GM21367 (cell line): ENCODE measurements around the gene CDH9.
"Not testable (repeated sequence)": the region's sequence is repeated elsewhere in the genome, so short reads cannot be mapped to it uniquely, and the experiment has no call there.

Experiments
- ATAC-seq: cut with Tn5 transposase; IDR thresholded peaks from one replicate; pipeline ENCODE4 v1.9.1; 2021; ENCODE audit not compliant: unreplicated experiment

Gene CDH9

DNA sequence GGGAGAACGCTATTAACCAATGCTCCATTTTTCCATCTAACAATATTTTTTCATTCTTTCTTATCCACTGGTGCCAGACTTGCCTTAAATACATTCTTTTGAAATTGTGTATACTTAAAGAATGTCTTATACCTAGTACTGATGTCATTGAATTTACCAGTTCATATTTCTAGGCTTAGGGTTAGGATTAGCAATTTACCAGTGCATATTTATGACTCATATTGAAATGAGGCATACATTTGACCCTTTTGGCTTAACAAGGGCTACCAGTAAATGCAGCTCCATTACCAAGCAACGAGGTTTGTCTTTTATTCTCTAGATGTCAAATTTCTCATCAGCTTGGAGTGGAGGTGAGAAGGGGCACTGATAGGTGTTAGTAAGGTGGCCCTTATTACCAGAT, 89.5 kb downstream of the CDH9 start:
- ATAC-seq: no peak

DNA sequence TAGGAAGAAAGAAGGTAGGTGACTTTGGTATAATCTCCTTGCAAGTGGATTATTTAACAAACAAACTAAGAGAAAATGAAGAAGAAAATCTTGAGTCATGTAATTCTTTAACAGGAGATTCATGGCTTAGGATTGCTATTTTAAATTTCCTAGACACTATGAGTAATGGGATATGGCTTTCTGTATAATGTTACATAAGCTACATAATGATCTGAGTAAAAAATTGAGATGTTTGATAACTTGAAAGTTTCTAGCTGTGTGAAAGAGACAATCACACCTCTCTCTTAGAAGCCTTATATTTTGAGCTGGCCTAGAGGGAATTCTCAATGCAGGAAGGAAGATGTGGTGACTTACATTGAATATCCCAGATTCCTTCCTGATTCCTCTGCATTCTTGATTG, 92.5 kb downstream of the CDH9 start:
- ATAC-seq: no peak

GRCh38 chr5:26942481-26942880, 95.9 kb downstream of the CDH9 start:
- no peak for ATAC-seq

GRCh38 chr5:26940994-26941393, 97.4 kb downstream of the CDH9 start:
- ATAC-seq: no peak

GRCh38 chr5:26932238-26932637, 106.1 kb downstream of the CDH9 start:
- ATAC-seq: no peak

DNA sequence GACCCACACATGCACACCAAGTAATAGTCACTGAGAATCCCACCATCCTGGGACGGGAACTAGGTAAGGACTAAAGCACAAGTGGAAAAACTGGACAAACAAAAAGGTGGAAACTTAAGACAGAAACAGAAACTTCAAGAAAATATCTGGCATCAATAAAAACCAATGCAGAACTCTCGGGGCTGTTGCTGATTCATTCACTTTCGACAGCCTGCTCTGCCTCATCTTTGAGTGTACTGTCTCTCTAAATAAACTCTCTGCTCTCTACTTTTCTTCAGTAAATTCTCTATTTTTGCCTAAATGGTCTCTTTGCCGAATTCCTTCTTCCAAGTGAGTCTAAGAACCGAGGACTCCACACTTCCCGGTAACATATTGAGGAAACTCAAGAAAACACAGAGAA, 116.9 kb downstream of the CDH9 start:
- no peak for ATAC-seq

- no peak for ATAC-seq
Observed at GRCh38 chr5:26903469-26903868, 134.9 kb downstream of the CDH9 start.

GRCh38 chr5:26894719-26895263, 143.6 kb downstream of the CDH9 start:
- ATAC-seq: no peak

GRCh38 chr5:26893078-26893477, 145.3 kb downstream of the CDH9 start:
- ATAC-seq: no peak

GRCh38 chr5:26889815-26890214, 148.6 kb downstream of the CDH9 start:
- no peak for ATAC-seq

GRCh38 chr5:26884481-26884880, 153.9 kb downstream of the CDH9 start:
- ATAC-seq: no peak

- no peak for ATAC-seq
Observed at GRCh38 chr5:26883375-26883774, 155.0 kb downstream of the CDH9 start.

DNA sequence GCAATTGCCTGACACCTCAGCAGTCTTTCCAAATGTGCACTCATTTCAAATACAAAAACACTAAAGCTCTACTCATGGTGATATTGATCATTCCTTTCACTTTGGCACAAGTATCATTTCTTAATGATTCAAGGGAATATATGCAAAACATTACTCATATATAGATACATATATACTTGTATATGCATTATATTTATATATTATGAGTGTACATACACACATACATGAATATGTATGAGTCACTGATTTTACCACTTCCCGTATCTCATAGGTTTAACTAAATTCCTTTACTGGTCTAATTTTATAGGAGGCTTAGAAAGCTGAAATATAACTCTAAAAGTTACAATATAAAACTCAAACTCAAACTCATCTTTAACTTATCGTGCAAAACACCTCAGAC, 156.5 kb downstream of the CDH9 start:
- ATAC-seq: no peak

- no peak for ATAC-seq
Observed at GRCh38 chr5:26877154-26877553, 161.2 kb downstream of the CDH9 start.

DNA sequence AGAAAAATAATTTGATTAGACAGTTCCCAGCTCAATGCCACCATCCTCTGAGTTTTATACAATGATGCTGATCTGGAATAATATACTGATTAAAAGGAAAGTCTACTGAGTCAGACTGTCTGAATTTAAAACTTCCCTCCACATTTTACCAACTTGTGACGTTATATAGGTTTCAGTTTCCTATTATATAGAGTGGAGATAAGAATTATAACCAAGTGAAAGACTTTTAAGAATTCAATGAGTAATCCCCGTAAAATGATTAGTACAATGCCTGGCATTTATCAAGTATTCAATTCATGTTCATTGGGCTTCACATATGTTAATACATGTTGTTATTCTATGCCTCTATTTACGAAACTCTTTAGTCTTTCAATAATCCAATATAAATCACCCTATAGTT, 166.0 kb downstream of the CDH9 start:
- no peak for ATAC-seq

DNA sequence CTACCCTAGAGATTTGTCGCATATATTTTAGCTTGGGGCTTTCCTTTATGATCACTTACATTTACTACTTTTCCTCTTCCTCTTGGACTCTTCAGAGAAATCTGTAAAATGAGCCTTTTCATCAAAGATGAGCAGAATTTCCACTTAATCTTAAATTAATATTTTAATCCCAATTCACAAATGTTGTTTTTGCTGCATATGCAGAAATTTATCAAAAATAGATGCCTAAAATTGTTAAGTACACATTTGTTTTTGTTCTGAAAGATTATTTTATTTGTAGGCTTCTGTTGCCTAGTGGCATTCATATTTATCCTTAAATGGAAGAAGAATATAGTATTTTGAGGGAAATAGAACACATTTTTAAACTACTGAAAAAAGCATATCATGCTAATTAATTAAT, 168.6 kb downstream of the CDH9 start:
- ATAC-seq: no peak

DNA sequence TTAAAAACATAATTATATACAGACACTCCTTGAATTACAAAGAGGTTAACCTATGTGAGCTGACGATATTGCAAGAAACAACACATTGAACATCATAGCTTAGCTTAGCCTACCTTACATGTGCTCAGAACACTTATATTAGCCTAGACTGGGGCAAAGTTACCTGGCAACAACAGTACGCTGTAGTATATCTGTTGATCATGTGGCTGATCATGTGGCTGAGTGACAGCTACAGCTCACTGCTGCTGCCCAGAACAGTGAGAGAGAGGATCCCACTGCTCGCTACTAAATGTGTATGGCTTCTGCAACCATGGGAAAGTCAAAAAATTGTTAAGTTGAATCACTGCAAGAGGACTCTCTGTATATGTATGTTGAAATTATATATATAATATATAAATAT, 169.9 kb downstream of the CDH9 start:
- ATAC-seq: no peak

GRCh38 chr5:26864061-26864460, 174.3 kb downstream of the CDH9 start:
- ATAC-seq: no peak

DNA sequence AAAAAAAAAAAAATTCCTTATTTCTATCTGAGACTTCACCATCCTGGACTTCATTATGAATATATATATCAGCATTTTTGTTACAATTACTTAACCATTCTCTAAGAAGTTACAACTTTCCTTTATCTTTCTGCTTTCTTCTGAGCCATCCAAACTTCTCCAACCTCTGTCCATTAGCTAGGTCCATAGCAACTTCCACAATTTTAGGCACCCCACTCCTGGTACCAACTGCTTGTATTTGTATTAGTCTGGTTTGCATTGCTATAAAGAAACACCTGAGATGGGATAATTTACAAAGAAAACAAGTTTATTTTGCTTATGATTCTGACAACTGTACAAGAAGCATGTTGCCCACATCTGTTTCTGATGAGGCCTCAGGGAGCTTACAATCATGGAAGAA, 182.1 kb downstream of the CDH9 start:
- no peak for ATAC-seq

GRCh38 chr5:26852450-26852849, 185.9 kb downstream of the CDH9 start:
- not testable (repeated sequence) for ATAC-seq

DNA sequence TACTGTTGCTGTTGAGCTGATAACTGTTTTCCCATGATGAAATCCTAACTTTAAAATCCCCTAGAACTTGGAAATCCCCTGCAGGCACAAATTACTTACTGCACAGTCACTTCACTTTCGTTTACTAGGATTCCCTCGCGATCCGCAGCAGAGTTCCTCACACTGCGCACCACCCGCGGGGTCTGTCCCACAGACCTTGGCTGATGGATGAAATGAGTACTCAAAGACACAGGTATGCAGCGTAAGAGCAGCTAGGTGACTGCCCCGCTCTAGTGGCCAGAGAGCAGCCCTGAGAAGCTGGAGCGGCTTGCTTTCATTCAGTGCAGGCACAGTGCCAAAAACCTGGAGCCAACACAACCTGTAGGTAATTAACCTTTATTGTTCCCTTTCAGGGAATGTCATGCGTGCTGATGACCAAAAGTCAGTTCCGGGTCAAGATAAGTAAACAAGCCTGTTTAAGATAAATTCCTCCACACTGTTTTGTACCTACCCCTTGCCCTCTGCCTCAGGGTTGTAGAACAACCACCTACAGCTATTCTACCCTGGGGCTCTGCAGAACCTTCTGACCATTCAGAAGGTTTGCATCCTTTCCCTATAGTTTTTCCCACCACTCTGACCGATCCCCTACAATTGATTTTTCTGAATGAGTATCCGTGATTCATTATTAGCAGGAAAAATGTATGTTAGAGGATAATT, 191.2 kb downstream of the CDH9 start:
- no peak for ATAC-seq

DNA sequence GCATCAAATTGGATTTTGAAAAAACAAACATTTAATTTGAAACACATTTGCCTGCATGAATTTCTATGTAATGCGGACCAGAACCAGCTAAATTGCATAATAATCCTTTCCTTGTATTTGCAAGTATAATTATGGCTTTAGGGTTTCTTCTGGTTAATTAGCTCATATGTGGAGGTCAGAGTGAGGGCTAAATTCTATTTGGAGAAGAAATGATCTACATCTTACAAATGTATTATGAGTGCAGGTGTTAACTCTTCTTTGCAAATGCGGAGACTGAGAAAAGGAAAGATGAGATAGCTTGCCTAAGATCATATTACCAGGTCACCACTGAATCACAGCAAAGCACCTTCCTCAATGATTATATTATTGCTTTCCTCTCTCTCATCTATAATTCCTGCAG, 194.7 kb downstream of the CDH9 start:
- ATAC-seq: no peak

DNA sequence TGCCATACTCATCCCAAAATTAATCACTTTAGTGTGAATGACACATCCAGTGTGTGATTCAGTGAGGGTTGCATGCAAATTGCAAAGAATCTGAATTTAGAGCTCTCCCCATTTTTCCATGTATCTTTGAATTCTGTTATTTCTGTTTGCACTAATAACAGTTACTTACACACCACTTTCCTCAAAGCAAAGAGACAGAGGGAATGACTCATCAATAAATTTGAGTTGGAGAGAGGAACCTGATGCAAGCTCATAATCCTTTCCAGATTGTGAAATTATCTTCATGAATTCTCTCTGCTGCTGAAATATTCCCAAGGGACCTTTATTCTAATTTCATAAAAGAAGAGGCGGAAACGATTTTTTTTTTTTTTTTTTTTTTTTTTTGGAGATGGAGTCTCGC, 204.8 kb downstream of the CDH9 start:
- no peak for ATAC-seq
